Tibial artery (tissue), 4 donors: ENCODE data around the gene OSBPL7.
A peak's percentile ranks its signal among the peaks of the same experiment; 100 is the strongest.

Experiments used
- DNase-seq, 2 donors: peaks; one replicate each; pipeline ENCODE4 v3.0.0-alpha.2; 2019
- H3K27ac ChIP-seq, 2 donors: fragments of 200-600 bp; sonication (generic) in 1 of 2; 1 replicate in 1 of 2; 2 replicates in 1 of 2; pipeline ENCODE4 v1.5.1; 2018 to 2019; ENCODE audit warnings: mild to moderate bottlenecking in 1 of 2
- H3K27me3 ChIP-seq, 2 donors: fragments of 200-600 bp; sonication (generic) in 1 of 2; one replicate each; pipeline versions ENCODE4 v1.5.1 to v1.6.0; 2016 to 2019
- H3K36me3 ChIP-seq, 3 donors: fragments of 200-600 bp; sonication (generic) in 2 of 3; one replicate each; pipeline ENCODE4 v1.5.1; 2016 to 2019; ENCODE audit warnings: mild to moderate bottlenecking in 2 of 3
- H3K4me1 ChIP-seq, 4 donors: fragments of 200-600 bp; sonication (generic) in 2 of 4; 1 replicate in 3 of 4; 2 replicates in 1 of 4; pipeline ENCODE4 v1.5.1; 2016 to 2019
- H3K4me3 ChIP-seq, 2 donors: fragments of 200-600 bp; sonication (generic) in 1 of 2; 1 replicate in 1 of 2; 2 replicates in 1 of 2; pipeline ENCODE4 v1.5.1; 2018 to 2019; ENCODE audit warnings: mild to moderate bottlenecking in 2 of 2
- H3K9me3 ChIP-seq, 3 donors: fragments of 200-600 bp; sonication (generic) in 1 of 3; one replicate each; pipeline ENCODE4 v1.5.1; 2016 to 2019
- CTCF ChIP-seq, 2 experiments: fragments of 200-600 bp in 1 of 2; fragments of 450-650 bp in 1 of 2; IDR thresholded peaks; one replicate each; pipeline ENCODE4 v1.5.1; 2017 to 2019; ENCODE audit warnings: antibody characterized with exemption in 2 of 2, mild to moderate bottlenecking in 1 of 2, moderate library complexity in 1 of 2
- intact Hi-C: fragments of 100-400 bp; cut with DNase I; formaldehyde crosslinking; loops from one replicate; pipeline ENCODE4 v1.15.0; 2023; ENCODE audit warnings: low total_unique reads

OSBPL7 gene

GRCh38 chr17:47806026-47806912 is 15.3 kb downstream of the OSBPL7 start:
- no peak for DNase-seq
- peaks cover 6 to 38% (median 36%) of the 10 kb centered on the region in 3 donors for H3K36me3 ChIP-seq
- H3K27me3 ChIP-seq: peaks cover 0 to 18% of the 10 kb centered on the region in 2 donors
- no peak for TF ChIP-seq CTCF (IDR thresholded peaks at IDR 0.05)
- H3K9me3 ChIP-seq: no peaks in the 10 kb centered on the region
- H3K27ac ChIP-seq: no peak overlapping the region
- H3K4me3 ChIP-seq: no peak overlapping the region
- intact Hi-C loops: no loop called here
- peaks cover 0 to 5% (median 0%) of the 10 kb centered on the region in 4 donors for H3K4me1 ChIP-seq

GRCh38 chr17:47804461-47804860 is 17.1 kb downstream of the OSBPL7 start:
- intact Hi-C loops: no loop called here
- TF ChIP-seq CTCF (IDR thresholded peaks at IDR 0.05): no peak
- DNase-seq: no peak

GRCh38 chr17:47803751-47804150 is 17.8 kb downstream of the OSBPL7 start:
- TF ChIP-seq CTCF (IDR thresholded peaks at IDR 0.05): no peak
- DNase-seq: no peak
- H3K9me3 ChIP-seq: no peaks in the 10 kb centered on the region
- H3K4me1 ChIP-seq: peaks cover 0 to 5% (median 0%) of the 10 kb centered on the region in 4 donors
- intact Hi-C loops: no loop called here
- no peak overlapping the region for H3K27ac ChIP-seq
- H3K27me3 ChIP-seq: peaks cover 0 to 25% of the 10 kb centered on the region in 2 donors
- no peak overlapping the region for H3K4me3 ChIP-seq
- peaks cover 6 to 24% (median 23%) of the 10 kb centered on the region in 3 donors for H3K36me3 ChIP-seq

More at GRCh38 chr17:47804461-47804860, 17.1 kb downstream of the OSBPL7 start:
- Histone ChIP-seq H3K36me3 (peaks cover 6 to 30% (median 29%) of the 10 kb centered on the region in 3 donors), H3K4me1 (peaks cover 0 to 5% (median 0%) of the 10 kb centered on the region in 4 donors), H3K27ac (no peak overlapping the region), H3K4me3 (no peak overlapping the region), H3K27me3 (peaks cover 0 to 25% of the 10 kb centered on the region in 2 donors), H3K9me3 (no peaks in the 10 kb centered on the region)

GRCh38 chr17:47803201-47803600 is 18.4 kb downstream of the OSBPL7 start:
- H3K4me1 ChIP-seq: peaks cover 0 to 5% (median 0%) of the 10 kb centered on the region in 4 donors
- peaks cover 0 to 30% of the 10 kb centered on the region in 2 donors for H3K27me3 ChIP-seq
- intact Hi-C loops: no loop called here
- no peak overlapping the region for H3K4me3 ChIP-seq
- H3K36me3 ChIP-seq: peaks cover under 1 to 18% (median 17%) of the 10 kb centered on the region in 3 donors
- TF ChIP-seq CTCF (IDR thresholded peaks at IDR 0.05): no peak
- H3K27ac ChIP-seq: no peak overlapping the region
- H3K9me3 ChIP-seq: no peaks in the 10 kb centered on the region
- no peak for DNase-seq

- intact Hi-C loops: no loop called here
- no peaks in the 10 kb centered on the region for H3K9me3 ChIP-seq
- no peak for DNase-seq
- H3K4me1 ChIP-seq: peaks cover 0 to 5% (median 0%) of the 10 kb centered on the region in 4 donors
- peak in 1 of 2 experiments; percentile 33 for TF ChIP-seq CTCF (IDR thresholded peaks at IDR 0.05)
- H3K36me3 ChIP-seq: peaks cover 0 to 11% (median 10%) of the 10 kb centered on the region in 3 donors
- H3K27ac ChIP-seq: no peak overlapping the region
- peaks cover 0 to 37% of the 10 kb centered on the region in 2 donors for H3K27me3 ChIP-seq
- no peak overlapping the region for H3K4me3 ChIP-seq
Observed at GRCh38 chr17:47802341-47803022, 19.1 kb downstream of the OSBPL7 start.
